ENCODE results near the gene S100A9. TPM values are rescaled to one million over a fixed set of nuclear protein-coding genes. Genes with fewer than 3 reads are reported as not detected.

Gene S100A9
- total and polyA plus RNA-seq, 8 donors: 17.0 to 1,552 (median 33.6) TPM

DNA sequence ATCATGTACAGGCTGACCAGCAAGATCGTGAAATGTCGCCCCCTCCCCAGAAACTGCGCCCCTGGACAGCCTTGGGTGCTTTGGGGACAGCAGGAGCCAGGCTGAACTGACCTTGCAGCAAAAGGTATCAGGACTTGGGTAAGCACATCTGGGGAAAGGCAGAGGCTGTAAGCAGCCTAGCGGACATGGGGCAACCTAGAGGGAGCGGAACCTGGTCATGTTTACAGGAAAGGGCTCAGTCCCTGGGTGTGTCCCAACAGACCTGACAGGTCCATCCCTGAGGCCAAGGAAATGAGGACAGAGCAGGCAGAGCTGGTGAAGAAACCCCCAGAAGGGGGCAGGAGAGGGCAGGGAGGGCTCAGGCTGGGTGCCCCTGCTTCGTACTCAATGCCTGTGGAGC is 36.3 kb downstream of the S100A9 start:
- no peak overlapping the region for H3K4me3 ChIP-seq
- intact Hi-C loops (cut with DNase I): no loop called here
- H3K36me3 ChIP-seq: no peaks in the 10 kb centered on the region
- TF ChIP-seq, protein P1, sequence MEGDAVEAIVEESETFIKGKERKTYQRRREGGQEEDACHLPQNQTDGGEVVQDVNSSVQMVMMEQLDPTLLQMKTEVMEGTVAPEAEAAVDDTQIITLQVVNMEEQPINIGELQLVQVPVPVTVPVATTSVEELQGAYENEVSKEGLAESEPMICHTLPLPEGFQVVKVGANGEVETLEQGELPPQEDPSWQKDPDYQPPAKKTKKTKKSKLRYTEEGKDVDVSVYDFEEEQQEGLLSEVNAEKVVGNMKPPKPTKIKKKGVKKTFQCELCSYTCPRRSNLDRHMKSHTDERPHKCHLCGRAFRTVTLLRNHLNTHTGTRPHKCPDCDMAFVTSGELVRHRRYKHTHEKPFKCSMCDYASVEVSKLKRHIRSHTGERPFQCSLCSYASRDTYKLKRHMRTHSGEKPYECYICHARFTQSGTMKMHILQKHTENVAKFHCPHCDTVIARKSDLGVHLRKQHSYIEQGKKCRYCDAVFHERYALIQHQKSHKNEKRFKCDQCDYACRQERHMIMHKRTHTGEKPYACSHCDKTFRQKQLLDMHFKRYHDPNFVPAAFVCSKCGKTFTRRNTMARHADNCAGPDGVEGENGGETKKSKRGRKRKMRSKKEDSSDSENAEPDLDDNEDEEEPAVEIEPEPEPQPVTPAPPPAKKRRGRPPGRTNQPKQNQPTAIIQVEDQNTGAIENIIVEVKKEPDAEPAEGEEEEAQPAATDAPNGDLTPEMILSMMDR (IDR thresholded peaks at IDR 0.05): peak in 1 of 2 donors; percentile 12
- DNase-seq: peak in 1 of 4 donors; percentile 68
- H3K27ac ChIP-seq: peak overlapping the region in 1 of 2 donors; percentile 93
- no peak for ATAC-seq
- no peaks in the 10 kb centered on the region for H3K9me3 ChIP-seq
- H3K4me1 ChIP-seq: peaks cover 0 to 56% of the 10 kb centered on the region in 2 donors
- peaks cover 0 to 25% of the 10 kb centered on the region in 2 donors for H3K27me3 ChIP-seq

DNA sequence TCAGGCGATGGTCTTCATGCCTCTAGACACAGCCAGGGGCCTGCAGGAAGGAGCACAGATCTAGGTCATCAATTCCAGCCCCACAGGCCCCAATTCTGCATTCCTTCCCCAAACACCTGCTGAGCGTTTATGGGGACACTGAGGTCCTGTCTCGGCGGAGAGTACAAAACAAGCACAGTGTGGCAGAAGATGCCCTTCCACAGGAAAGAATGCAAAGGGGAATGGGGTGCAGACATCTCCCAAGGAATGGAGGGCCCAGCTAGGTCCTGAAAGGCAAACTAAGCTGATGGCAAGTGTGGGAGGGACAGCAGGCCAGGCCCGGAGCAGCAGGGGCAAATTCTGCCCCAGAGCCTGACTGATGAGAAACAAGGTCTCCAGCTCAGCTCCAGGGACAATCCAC is 36.7 kb downstream of the S100A9 start:
- DNase-seq (no peak), ATAC-seq (no peak)
- no peaks in the 10 kb centered on the region for H3K9me3 ChIP-seq
- H3K4me1 ChIP-seq: peaks cover 0 to 56% of the 10 kb centered on the region in 2 donors
- TF ChIP-seq, protein P1 (IDR thresholded peaks at IDR 0.05): no peak
- H3K36me3 ChIP-seq: no peaks in the 10 kb centered on the region
- H3K27ac ChIP-seq: peak overlapping the region in 1 of 2 donors; percentile 93
- peaks cover 0 to 25% of the 10 kb centered on the region in 2 donors for H3K27me3 ChIP-seq
- intact Hi-C loops (cut with DNase I): no loop called here
- no peak overlapping the region for H3K4me3 ChIP-seq

DNA sequence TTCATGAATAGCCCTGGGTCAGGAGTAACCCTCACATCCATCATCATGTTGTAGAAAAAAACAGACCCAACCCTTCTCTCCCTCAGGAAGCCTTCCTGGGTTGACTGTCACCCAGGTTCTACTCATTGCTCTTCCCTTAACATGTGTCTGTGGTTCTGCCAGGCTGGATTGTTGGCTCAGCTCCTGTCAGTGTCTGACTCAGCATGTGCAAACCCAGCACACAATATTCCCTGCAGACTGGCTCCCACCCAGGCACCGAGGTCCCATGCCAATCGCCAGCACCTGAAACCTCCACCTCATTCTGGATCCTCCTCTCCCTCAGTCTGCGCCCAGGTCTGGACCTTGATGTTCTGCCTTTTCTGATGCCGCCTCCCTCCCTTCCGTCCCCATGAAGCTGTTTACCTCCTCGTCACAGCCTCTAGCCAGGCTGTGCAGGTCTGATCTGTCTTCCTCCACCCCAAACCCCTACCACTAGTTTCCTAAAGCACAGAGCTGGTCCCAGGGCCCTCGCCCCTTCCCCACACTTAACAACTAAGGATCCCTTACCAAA is 37.6 kb downstream of the S100A9 start:
- H3K9me3 ChIP-seq: no peaks in the 10 kb centered on the region
- TF ChIP-seq, protein P1 (IDR thresholded peaks at IDR 0.05): no peak
- H3K27ac ChIP-seq: peak overlapping the region in 1 of 2 donors; percentile 93
- H3K4me3 ChIP-seq: no peak overlapping the region
- intact Hi-C loops (cut with DNase I): no loop called here
- no peak for DNase-seq
- no peak for ATAC-seq
- H3K4me1 ChIP-seq: peaks cover 0 to 50% of the 10 kb centered on the region in 2 donors
- H3K27me3 ChIP-seq: peaks cover 0 to 25% of the 10 kb centered on the region in 2 donors
- H3K36me3 ChIP-seq: no peaks in the 10 kb centered on the region

DNA sequence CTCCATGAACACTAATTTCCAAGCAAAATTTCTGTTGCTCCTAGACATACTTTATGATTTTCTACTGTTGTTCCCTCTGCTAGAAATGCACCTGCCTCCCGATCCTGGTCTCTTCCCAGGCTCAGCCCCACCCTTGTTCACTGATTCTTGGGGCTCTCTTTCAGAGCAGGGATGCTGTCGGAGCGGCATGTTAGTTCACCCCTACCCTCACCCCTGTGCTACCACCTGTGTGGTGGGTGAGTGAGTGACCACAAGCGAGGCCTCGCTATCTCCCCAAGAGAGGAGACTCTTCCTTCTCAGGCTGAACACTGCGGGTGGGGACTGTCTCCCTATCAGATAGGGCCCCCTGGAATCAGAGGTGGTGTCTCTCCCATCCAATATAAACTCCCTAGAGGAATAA is 38.1 kb downstream of the S100A9 start:
- peaks cover 0 to 50% of the 10 kb centered on the region in 2 donors for H3K4me1 ChIP-seq
- no peak overlapping the region for H3K4me3 ChIP-seq
- no peak overlapping the region for H3K27ac ChIP-seq
- no peak for ATAC-seq
- intact Hi-C loops (cut with DNase I): no loop called here
- no peaks in the 10 kb centered on the region for H3K36me3 ChIP-seq
- no peaks in the 10 kb centered on the region for H3K9me3 ChIP-seq
- peaks cover 0 to 25% of the 10 kb centered on the region in 2 donors for H3K27me3 ChIP-seq
- TF ChIP-seq, protein P1 (IDR thresholded peaks at IDR 0.05): no peak
- DNase-seq: no peak

DNA sequence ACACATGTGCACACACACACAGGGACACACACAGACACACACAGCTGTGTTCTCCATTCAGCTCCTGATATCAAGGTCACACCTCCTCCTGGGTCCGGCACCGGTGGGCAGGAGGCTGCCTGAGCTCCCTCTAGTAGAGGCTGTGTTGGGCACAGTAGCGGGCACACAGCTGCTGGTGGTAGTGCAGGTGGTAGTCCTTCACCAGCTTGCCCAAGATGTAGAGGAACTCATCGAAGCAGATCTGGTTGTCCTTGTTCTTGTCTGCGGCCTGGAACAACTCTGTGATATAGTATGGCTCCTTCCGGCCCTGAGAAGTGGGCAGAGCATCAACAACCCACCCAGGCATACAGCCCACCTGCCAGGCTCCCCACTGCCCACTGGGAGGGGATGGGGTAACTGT is 38.8 kb downstream of the S100A9 start:
- H3K4me3 ChIP-seq: no peak overlapping the region
- DNase-seq (no peak), ATAC-seq (no peak)
- no peak overlapping the region for H3K27ac ChIP-seq
- H3K36me3 ChIP-seq: no peaks in the 10 kb centered on the region
- H3K9me3 ChIP-seq: no peaks in the 10 kb centered on the region
- intact Hi-C loops (cut with DNase I): no loop called here
- H3K27me3 ChIP-seq: peaks cover 0 to 22% of the 10 kb centered on the region in 2 donors
- TF ChIP-seq, protein P1 (IDR thresholded peaks at IDR 0.05): no peak
- peaks cover 0 to 45% of the 10 kb centered on the region in 2 donors for H3K4me1 ChIP-seq

Measured in left lung (tissue), 10 donors.